Ecto neural progenitor cell (in vitro differentiated cells): ENCODE measurements around the gene PLOD2.

Experiments
- DNase-seq: peaks from one replicate; pipeline ENCODE4 v3.0.0-alpha.2; 2018; ENCODE audit warnings: low spot score

PLOD2 gene

GRCh38 chr3:146040630-146041029 is 120.4 kb downstream of the PLOD2 start:
- no peak for DNase-seq

DNA sequence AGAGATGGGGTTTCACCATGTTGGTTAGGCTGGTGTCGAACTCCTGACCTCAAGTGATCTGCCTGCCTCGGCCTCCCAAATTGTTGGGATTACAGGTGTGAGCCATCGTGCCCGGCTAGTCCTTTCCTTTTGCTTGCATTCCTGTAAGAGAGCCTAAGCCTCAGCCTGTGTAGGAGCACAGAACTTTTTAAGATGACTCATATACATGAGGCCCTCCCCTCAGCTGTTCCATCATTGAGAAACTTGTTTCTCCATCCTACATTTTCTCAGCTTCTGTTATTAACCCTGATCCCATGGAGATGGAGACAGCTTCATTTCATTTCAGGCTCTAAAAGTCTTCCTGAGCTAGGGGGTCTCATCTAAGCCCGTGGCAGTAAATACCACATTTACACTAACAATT is 123.3 kb downstream of the PLOD2 start:
- no peak for DNase-seq

- no peak for DNase-seq
Measured at GRCh38 chr3:146036281-146036680, 124.7 kb downstream of the PLOD2 start.

GRCh38 chr3:146035366-146035765 is 125.6 kb downstream of the PLOD2 start:
- DNase-seq: no peak

GRCh38 chr3:146033950-146034349 is 127.0 kb downstream of the PLOD2 start:
- DNase-seq: no peak

DNA sequence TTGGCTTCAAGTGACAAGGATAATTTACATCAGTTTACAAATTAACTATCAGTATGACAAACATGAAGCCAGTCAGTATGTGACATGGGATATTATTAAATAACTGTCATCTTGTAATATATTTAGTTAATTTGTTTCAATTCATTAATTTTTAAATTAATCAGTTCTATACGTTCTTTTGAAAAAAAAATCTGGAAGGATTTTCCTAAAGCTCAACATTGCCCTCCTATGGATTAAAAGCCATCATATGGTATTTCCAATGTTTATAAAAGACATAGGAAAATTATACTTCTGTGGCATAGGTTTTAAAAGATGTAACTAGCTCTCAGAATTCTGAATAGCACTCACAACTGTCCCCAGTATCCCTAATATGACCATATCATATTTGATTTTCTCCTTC is 134.4 kb downstream of the PLOD2 start:
- DNase-seq: no peak

- DNase-seq: no peak
Measured at GRCh38 chr3:146024260-146024659, 136.7 kb downstream of the PLOD2 start.

GRCh38 chr3:146020969-146021368 is 140.0 kb downstream of the PLOD2 start:
- no peak for DNase-seq

DNA sequence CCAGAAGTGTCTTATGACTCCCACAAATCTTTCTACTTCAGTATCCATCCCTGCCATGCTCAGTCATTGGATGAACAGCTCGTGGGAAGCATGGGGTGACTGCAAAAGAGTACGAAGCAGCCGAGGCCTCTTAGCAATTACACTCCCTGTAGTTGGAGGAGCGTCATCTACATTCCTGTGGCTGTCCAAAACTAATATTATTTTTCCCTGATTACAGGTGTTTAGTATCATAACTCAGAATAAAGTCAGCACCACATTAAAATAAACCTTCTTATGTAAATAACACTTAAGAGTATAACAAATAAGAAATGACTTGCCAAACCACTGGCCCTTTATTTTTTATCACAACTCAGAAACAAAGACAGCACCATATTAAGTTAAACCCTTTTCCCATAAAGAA is 141.5 kb downstream of the PLOD2 start:
- DNase-seq: no peak
